ENCODE data around the gene MAB21L3.
A peak's percentile ranks its signal among the peaks of the same experiment; 100 is the strongest.

The MAB21L3 gene

GRCh38 chr1:116110567-116111523 lies at the start of gene MAB21L3:
MAB21L3 (plus strand) TSS chr1:116111399; CDS start chr1:116112616, 1,217 bp downstream.
- DNase-seq (ENCODE audit: low spot score): no peak

GRCh38 chr1:116062201-116062600 lies 49.0 kb upstream of the MAB21L3 start:
- no peak for DNase-seq (ENCODE audit: low spot score)

- DNase-seq (ENCODE audit: low spot score): no peak
These were observed 46.6 kb upstream of the MAB21L3 start for GRCh38 chr1:116064616-116065015.

DNA sequence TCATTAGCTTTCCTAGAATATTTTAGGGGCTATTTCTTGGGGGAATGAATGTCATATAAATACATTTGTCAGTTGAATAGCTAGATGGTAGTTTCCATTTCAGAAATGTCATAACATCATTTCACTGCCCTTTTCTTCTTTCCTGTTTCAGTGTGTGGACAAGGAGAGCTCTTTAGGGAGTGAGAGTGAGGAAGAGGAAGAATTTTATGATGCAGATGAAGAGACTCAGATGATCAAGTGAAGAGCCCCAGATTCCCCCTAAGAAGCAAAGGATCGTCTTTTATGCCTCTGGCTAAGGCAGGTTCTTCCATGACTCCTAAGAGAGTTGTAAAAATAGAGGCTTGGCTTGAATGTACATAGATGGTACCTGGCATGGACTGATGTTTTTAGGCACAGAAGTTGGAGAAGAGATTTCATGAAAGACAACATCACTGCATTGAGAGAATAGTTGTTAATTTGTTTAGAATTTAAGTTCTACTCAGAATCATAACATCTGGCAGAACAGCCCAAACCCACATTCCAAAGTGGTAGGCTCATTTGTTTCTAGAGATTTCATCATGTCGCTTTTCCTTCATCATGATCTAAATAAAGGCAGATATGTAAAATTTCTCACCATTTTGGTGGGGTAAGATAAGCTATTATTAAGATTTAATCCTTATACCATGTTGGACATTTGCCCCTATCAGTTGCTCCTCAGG lies 44.2 kb upstream of the MAB21L3 start:
- peak; percentile 65 for DNase-seq (ENCODE audit: low spot score)

DNA sequence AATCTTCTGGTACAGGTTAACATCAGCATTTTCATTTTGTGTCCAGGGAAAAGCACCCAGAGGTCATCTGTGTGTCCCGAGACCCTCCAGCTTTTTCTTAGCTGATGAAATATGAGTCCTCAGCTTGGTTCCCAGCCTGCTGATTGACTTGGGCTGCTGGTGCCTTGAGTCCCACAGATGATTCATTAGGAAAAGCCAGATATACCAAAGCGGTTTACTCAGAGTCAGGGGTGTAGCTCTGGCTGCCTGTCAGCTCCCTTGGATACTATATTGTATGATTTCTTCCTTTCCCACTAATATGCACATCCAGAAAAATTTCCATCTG lies 43.7 kb upstream of the MAB21L3 start:
- peak; percentile 79 for DNase-seq (ENCODE audit: low spot score)

DNA sequence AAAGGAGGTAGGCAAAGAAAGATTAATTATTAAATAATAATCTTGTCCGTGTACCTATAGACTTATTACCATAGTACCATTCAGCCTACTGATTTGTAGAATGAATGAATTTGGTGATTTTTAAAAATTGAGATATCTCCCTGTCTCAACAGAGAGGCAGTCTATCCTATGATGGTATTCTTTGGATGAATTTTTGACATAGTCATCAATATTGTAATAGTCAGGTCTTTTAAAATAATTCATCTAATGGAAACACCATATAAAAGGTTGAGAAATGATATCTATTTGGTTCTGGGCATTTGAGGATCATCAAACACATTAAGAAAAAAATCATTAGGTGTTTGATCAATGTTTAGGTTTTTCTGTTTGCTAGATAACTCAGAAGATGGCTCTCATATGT lies 35.6 kb upstream of the MAB21L3 start:
- no peak for DNase-seq (ENCODE audit: low spot score)

DNA sequence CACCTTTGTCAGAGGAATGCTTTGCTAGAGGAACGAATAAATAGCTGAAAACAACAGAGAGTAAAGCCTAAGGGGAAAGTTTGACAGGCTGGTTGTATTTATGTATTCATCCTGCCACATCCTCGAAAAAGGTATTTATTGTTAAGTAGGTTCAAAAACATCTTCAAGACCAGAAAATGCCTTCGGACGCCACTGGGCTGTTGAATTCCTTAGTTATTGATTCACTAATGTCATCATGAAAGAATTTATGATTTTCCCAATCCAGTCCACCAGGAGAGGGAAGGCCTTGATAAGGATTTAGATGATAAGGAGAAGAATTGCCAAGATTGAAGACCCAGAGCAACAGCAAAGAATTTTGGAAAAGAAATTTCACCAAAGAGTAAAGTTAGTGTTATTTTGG lies 35.2 kb upstream of the MAB21L3 start:
- no peak for DNase-seq (ENCODE audit: low spot score)

DNA sequence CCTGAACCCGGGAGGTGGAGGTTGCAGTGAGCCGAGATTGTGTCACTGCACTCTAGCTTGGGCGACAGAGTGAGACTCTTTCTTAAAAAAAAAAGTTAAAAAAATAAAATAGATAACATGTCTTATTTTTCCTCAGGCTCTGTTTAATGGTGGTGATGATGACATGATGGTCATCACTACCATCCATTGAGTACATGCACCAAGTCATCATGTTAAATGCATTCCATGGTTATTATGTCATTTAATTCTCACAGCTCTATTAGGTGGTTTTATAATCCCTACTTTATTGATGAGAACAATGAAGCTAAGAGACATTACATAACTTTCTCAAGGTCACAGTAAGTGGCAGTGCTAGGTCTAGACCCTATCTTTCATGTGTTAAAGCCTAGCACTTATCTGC lies 34.4 kb upstream of the MAB21L3 start:
- no peak for DNase-seq (ENCODE audit: low spot score)

DNA sequence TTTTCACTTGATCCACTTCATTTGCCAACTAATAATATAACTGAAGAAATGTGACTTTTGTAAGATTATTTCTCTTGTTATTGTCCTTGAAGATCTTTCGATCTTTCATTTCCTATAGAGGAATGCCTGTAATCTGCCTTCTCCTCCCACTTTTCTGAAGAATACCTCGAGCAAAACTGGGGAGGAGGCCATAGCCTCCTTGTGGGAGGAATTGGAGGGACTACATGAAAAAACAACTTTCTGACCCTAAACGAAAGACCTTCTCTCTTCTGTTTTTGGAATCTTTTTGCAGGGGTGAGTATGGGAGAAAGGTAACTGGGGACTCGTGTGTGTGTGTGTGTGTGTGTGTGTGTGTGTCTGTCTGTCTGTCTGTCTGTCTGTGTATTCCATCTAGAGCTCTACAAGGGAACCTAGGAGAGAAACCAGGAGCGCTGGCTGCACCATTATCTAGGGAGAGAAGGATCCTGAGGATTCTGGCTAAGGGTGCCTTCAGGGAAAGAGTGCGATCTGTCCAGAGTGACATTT lies 32.4 kb upstream of the MAB21L3 start:
- DNase-seq (ENCODE audit: low spot score): no peak

GRCh38 chr1:116087628-116088027 lies 23.6 kb upstream of the MAB21L3 start:
- no peak for DNase-seq (ENCODE audit: low spot score)

- DNase-seq (ENCODE audit: low spot score): no peak
These were observed 21.3 kb upstream of the MAB21L3 start for GRCh38 chr1:116089870-116090269.

DNA sequence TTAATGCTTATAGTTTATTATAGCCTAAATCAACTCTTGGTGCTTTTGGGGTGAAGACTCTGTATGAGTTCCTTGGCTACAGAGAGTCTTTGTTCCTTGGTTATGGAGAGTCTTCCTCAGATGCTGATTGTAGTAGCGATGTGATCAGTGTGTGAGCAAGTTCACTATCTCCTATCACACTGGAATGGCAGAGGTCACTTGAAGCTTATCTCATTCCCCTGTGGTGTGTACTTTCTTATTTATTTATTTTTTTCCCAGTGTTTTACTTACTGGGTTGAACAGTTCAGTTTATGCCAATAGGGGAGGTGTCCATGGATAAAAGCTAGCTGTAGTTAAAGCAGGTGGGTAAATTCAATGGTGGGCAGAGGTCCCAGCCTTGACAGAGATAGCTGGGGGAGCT lies 20.1 kb upstream of the MAB21L3 start:
- no peak for DNase-seq (ENCODE audit: low spot score)

DNA sequence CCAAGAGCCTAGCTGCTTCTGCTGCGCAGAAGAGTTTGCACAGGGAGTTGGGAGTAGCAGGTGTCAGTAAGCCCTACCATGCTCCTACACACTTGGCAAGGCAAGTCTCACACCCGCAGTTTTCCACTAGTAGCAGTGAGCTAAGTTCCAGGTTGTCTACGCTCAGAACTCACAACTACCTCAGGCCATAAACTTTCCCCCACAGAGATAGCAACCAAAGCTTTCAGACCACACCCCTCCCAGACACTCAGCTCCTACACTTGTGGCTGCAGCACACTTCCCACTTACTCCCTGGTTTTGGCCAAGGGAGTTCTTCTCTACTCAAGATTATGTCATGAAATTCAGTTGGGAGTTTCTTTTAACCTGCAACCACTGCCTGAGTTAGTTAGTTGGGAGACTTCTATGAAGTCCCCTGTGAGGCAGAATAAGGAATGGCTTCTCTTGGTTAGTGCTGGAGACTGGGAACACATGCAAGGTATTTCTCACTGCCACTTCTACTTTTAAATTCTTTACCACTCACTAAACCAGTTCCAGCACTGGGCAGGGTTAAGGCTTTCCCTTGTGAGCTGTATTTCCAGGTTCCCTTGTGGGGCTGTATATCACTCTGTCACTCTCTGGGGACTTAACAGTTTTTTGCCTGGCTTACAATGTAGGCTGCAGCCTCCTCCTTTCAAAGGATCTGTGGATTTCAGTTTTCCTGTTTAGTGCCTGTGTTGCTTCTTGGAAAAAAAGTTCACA lies 18.3 kb upstream of the MAB21L3 start:
- DNase-seq (ENCODE audit: low spot score): no peak

- DNase-seq (ENCODE audit: low spot score): no peak
These were observed 16.2 kb upstream of the MAB21L3 start for GRCh38 chr1:116095027-116095426.

DNA sequence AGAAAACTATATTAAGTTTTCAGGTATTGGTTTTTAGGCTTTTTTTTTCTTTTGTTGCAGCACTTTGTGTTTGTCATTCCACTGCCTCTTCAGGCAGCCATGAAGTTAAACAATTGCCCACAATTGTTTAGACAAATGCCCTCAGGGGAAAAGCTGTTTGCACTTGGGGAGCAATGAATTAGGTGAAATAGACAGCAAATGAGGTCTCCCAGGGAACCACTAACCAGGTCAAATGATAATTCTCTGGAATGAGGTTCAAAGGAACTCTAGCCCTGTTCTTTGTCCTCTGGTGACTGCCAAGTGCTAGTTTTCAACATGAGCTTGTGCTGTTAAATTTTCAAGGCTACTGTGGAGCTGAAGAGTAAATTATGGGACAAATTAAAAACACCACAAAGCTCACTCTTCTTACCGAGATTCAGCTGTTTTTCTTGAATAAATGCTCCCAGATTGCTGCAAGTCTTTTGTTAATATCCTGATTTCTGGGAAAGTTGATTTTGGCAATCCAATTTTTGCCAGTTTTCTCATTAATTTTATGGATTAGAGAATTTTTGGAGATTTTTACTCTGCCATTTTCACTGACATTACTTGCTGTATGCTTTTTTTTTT lies 15.1 kb upstream of the MAB21L3 start:
- DNase-seq (ENCODE audit: low spot score): no peak

GRCh38 chr1:116097626-116098025 lies 13.6 kb upstream of the MAB21L3 start:
- DNase-seq (ENCODE audit: low spot score): no peak

- DNase-seq (ENCODE audit: low spot score): no peak
These were observed 11.8 kb upstream of the MAB21L3 start for GRCh38 chr1:116099379-116099778.

GRCh38 chr1:116099919-116100318 lies 11.3 kb upstream of the MAB21L3 start:
- DNase-seq (ENCODE audit: low spot score): no peak

GRCh38 chr1:116104667-116105066 lies 6.5 kb upstream of the MAB21L3 start:
- no peak for DNase-seq (ENCODE audit: low spot score)

DNA sequence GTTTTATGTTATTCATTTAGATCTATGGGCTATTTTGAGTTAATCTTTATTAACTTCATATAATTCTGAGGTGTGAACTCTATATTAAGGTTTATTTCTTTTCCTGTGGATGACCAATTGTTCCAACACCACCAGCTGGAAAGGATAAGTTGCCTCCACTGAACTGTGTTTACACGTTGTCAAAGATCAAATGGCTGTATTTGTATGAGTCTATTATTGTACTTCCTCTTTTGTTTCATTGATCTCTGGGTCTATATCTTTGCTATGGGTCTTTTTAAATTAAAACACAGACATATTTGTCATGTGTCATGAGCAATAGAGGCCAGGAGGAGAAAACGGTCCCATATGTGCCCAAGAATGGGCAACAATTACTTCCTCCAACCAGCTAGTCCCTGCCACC lies 5.2 kb upstream of the MAB21L3 start:
- no peak for DNase-seq (ENCODE audit: low spot score)

DNA sequence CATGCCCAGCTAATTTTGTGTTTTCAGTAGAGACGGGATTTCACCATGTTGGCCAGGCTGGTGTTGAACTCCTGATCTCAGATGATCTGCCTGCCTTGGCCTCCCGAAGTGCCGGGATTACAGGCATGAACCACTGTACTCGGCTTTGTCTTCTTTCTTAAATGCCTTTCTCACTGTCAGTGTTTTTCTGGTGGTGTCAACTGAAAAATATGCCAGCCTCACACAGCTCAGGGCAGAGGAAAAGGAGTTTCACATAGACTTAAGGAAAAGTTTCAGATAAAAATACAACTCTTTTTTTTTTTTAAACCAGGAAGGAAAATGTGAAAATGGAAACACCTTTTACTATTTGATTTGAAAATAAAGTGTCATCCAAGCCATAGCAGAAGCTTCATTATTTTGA lies 4.6 kb upstream of the MAB21L3 start:
- DNase-seq (ENCODE audit: low spot score): no peak

DNA sequence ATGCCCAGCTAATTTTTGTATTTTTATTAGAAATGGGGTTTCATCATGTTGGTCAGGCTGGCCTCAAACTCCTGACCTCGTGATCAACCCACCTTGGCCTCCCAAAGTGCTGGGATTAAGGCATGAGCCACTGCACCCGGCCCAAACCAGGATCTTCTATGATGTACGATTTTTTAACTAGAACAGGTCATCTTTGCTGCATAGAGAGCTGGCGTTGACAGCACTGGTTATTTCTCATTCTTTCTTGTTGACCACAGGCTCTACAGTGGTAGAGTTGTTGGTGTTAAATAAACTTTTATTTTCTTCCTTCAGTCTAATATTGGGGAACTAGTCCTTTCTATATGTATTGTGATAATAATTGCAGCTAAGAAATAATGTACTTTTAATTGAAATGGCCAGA lies 3.8 kb upstream of the MAB21L3 start:
- DNase-seq (ENCODE audit: low spot score): no peak
